Muscle layer of duodenum (tissue), 2 donors: Measurements from ENCODE around the gene OTUD7B.
"Not testable (repeated sequence)": the region's sequence is repeated elsewhere in the genome, so short reads cannot be mapped to it uniquely, and the experiment has no call there.

Source experiments
- H3K27ac ChIP-seq: one replicate; pipeline ENCODE4 v1.7.0; 2013; ENCODE audit warnings: mild to moderate bottlenecking, low read length
- H3K27me3 ChIP-seq: one replicate; pipeline ENCODE4 v1.7.0; 2013; ENCODE audit warnings: low read depth, mild to moderate bottlenecking, control low read depth, low read length
- H3K36me3 ChIP-seq, 2 donors: one replicate each; pipeline ENCODE4 v1.7.0; 2013; ENCODE audit warnings: low read length in 2 of 2, control low read depth in 1 of 2, mild to moderate bottlenecking in 1 of 2; ENCODE audit not compliant: insufficient read depth in 2 of 2, control insufficient read depth in 1 of 2
- H3K4me1 ChIP-seq, 2 donors: one replicate each; pipeline ENCODE4 v1.7.0; 2013; ENCODE audit warnings: low read length in 2 of 2, mild to moderate bottlenecking in 2 of 2, control low read depth in 1 of 2, moderate library complexity in 1 of 2; ENCODE audit not compliant: insufficient read depth in 2 of 2, control insufficient read depth in 1 of 2
- H3K4me3 ChIP-seq, 2 donors: one replicate each; pipeline ENCODE4 v1.7.0; 2013; ENCODE audit warnings: low read length in 2 of 2, low read depth in 1 of 2, mild to moderate bottlenecking in 1 of 2
- H3K9me3 ChIP-seq, 2 donors: one replicate each; pipeline ENCODE4 v1.7.0; 2013; ENCODE audit warnings: low read length in 2 of 2, control low read depth in 1 of 2, mild to moderate bottlenecking in 1 of 2; ENCODE audit not compliant: control insufficient read depth in 1 of 2
- donor health status: healthy.

The OTUD7B gene

DNA sequence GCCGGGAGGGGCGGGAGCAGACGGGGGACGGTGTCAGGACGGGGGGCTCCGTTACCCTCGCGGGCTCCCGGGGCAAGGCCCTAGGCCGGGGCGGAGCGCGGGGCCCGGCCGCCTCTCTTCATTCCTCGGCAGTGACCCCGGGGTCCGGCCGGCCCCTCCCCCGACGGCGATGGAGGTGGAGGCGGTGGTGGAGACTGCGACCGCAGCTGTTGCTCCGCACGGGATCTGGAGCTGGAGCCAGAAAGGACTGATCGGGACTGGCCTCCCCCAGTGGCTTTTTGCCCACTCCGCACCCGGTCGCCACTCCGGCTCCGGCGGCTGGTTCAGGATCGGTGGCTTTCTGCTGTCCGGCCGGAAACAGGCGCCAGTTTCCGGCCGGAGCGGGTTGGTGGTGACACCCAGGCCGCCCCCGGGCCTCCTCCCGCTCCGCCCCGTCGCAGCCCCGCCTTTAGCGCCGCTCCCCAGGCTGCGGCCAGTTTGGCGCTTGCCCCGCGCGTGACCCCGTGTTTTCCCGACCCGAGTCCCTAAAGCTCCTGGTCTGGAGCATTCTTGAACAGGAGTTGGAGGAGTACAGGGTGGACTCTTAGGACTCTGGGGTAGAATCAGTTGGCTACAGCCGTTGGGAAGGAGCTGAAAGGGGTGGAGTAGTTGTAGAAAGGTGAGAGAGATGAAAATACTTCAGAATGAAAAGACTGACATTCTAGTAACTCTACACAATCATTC, at the start of gene OTUD7B:
Gene OTUD7B, minus strand, starts transcription at position 334 of the 723 bp plus-strand sequence. CDS start 33,216 bp downstream, outside the sequence.
- Histone ChIP-seq H3K27ac (peak within 1 kb of the TSS; percentile 100), H3K9me3 (no peaks in the 10 kb centered on the region), H3K27me3 (peaks cover 5% of the 10 kb centered on the region), H3K4me1 (peaks cover 13 to 24% of the 10 kb centered on the region in 2 donors), H3K4me3 (peak within 1 kb of the TSS; percentile 88 to 98), H3K36me3 (peaks cover 2 to 9% of the 10 kb centered on the region in 2 donors)

DNA sequence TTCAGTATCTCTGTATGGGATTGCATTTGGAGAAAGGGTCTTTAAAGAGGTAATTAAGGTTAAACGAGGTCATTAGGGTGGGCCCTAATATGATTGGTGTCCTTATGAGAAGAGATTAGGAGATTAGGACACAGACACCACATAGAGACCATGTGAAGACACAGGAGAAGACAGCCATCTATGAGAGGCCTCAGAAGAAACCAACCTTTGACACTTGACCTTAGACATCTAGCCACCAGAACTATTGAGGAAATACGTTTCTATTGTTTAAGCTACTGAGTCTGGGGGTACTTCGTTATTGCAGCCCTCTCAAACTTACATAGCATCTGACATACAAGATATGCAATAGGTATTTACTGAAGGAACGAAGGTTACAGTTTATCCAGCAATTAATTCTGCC, 49.7 kb upstream of the OTUD7B start:
- Histone ChIP-seq H3K36me3 (no peaks in the 10 kb centered on the region), H3K27ac (no peak overlapping the region), H3K4me3 (no peak overlapping the region), H3K4me1 (peaks cover 0 to 3% of the 10 kb centered on the region in 2 donors), H3K27me3 (no peaks in the 10 kb centered on the region), H3K9me3 (no peaks in the 10 kb centered on the region)

DNA sequence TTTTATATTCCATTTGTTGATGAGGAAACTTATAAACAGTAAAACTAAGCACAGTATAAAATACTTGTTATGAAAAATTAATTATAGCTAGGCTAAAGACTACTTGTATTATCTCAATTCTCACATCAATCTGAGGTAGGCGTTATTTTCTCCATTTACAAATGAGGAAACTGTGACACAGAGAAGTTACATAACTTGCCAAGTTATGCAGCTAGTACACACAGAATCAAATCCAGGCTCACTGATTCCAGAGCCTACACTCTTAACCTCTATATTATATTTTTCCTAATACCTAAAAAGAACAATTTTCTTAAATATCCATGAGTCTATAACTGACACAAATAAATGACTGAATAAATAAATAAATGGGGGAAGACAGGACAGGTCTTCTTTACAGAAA, 45.9 kb upstream of the OTUD7B start:
- Histone ChIP-seq H3K4me3 (no peak overlapping the region), H3K9me3 (no peaks in the 10 kb centered on the region), H3K27me3 (no peaks in the 10 kb centered on the region), H3K36me3 (no peaks in the 10 kb centered on the region), H3K27ac (no peak overlapping the region), H3K4me1 (no peaks in the 10 kb centered on the region)

DNA sequence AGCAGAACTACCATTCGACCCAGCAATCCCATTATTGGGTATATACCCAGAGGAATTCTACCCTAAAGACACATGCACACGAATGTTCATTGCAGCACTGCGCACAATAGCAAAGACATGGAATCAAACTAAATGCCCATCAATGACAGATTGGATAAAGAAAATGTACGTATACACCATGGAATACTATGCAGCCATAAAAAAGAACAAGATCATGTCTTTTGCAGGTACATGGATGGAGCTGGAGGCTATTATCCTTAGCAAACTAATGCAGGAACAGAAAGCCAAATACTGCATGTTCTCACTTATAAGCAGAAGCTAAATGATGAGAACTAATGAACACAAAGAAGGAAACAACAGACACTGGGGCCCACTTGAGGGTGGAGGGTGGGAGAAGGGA, 45.0 kb upstream of the OTUD7B start:
- H3K4me1 ChIP-seq, H3K27ac ChIP-seq, H3K27me3 ChIP-seq, H3K4me3 ChIP-seq, H3K9me3 ChIP-seq, H3K36me3 ChIP-seq: not testable (repeated sequence)

DNA sequence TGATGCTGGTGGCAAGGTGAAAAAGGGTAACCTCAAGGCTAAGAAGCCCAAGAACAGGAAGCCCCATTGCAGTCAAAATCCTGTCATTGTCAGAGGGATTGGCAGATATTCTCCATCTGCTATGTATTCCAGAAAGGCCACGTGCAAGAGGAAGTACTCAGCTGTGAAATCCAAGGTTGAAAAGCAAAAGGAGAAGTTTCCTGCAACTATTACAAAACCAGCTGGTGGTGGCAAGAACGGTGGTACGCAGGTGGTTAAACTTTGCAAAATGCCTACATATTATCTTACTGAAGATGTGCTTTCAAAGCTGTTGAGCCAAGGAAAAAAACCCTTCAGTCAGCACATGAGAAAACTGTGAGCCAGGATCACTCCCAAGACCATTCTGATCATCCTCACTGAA, 43.4 kb upstream of the OTUD7B start:
- Histone ChIP-seq H3K4me1 (peaks cover 0 to 3% of the 10 kb centered on the region in 2 donors), H3K27me3 (no peaks in the 10 kb centered on the region), H3K9me3 (no peaks in the 10 kb centered on the region), H3K36me3 (no peaks in the 10 kb centered on the region), H3K4me3 (no peak overlapping the region), H3K27ac (no peak overlapping the region)

DNA sequence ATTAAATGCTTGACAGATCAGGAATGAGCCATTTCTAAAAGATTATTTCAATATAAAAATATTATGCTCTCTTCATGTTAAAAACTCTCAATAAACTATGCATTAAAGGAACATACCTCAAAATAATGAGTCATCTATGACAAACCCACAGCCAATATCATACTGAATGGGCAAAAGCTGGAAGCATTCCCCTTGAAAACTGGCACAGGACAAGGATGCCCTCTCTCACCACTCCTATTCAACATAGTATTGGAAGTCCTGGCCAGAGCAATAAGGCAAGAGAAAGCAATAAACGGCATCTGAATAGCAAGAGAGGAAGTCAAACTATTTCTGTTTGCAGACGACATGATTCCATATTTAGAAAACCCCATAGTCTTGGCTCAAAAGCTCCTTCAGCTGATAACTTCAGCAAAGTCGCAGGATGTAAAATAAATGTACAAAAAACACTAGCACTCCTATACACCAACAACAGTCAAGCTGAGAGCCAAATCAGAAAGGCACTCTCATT, 41.4 kb upstream of the OTUD7B start:
- H3K4me1 ChIP-seq, H3K9me3 ChIP-seq, H3K27me3 ChIP-seq, H3K36me3 ChIP-seq, H3K27ac ChIP-seq, H3K4me3 ChIP-seq: not testable (repeated sequence)

DNA sequence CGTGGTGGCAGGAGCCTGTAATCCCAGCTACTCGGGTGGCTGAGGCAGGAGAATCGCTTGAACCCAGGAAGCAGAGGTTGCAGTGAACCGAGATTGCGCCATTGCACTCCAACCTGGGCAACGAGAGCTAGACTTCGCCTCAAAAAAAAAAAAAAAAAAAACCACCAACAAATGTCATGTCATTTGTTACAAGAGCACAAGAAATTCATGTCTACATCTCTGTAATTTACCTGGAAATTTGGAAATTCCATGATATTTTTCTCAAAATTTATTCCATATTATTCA, 40.5 kb upstream of the OTUD7B start:
- Histone ChIP-seq H3K36me3 (no peaks in the 10 kb centered on the region), H3K27me3 (no peaks in the 10 kb centered on the region), H3K27ac (no peak overlapping the region), H3K4me1 (peaks cover 0 to 3% of the 10 kb centered on the region in 2 donors), H3K9me3 (no peaks in the 10 kb centered on the region), H3K4me3 (no peak overlapping the region)

DNA sequence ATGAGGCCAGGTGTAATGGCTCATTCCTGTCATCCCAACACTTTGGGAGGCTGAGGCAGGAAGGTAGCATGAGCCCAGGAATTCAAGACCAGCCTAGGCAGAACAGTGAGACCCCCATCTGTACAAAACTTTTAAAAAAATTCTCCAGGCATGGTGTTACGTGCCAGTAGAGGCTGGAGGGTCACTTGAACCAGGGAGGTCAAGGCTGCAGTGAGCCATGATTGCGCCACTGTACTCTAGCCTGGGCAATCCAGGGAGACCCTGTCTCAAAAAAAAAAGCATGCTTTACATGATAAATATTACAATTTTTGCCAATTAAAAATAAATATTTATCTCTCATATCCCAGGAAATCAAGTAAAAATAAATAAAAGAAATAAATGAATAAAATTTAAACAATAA, 39.4 kb upstream of the OTUD7B start:
- Histone ChIP-seq H3K27ac (no peak overlapping the region), H3K9me3 (no peaks in the 10 kb centered on the region), H3K4me1 (peaks cover 0 to 3% of the 10 kb centered on the region in 2 donors), H3K36me3 (no peaks in the 10 kb centered on the region), H3K4me3 (no peak overlapping the region), H3K27me3 (no peaks in the 10 kb centered on the region)

DNA sequence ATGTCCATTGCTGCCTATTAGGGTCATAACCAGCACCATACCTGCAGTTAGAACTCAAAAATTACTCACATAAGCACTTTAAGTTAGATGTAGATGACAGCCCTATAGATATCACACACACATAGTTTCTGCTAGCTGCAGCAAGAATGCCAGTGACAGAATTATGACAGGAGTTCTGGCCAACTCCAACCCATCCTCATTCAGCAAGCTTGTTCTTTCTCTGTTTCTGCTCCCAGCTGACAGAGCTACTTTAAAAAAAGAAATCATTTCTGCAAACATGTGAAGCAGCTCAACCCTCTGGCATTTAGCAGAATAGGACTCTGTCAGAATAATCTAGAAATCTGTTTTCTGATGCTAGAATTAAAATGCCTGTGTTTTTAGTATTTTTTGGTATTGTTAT, 23.8 kb upstream of the OTUD7B start:
- H3K27me3 ChIP-seq, result no peaks in the 10 kb centered on the region
- no peaks in the 10 kb centered on the region for H3K36me3 ChIP-seq
- H3K4me1 ChIP-seq, result no peaks in the 10 kb centered on the region
- no peak overlapping the region for H3K4me3 ChIP-seq
- no peaks in the 10 kb centered on the region for H3K9me3 ChIP-seq
- H3K27ac ChIP-seq, result no peak overlapping the region

DNA sequence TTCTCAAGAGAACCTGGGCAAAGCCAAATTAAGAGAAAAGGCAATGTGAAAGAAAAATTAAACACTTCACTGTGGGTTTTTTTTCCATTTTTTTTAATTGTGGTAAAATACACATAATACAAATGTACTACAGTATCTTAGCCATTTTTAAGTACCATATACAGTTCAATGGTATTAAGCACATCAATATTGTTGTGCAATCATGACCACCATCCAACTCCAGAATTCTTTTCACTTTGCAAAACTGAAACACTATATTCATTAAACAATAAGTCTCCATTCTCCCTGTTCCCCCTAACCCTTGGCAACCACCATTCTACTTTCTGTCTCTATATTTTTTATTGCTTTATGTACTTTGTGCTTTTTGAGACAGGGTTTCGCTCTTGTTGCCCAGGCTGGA, 17.8 kb upstream of the OTUD7B start:
- Histone ChIP-seq H3K9me3 (no peaks in the 10 kb centered on the region), H3K4me1 (no peaks in the 10 kb centered on the region), H3K36me3 (no peaks in the 10 kb centered on the region), H3K4me3 (no peak overlapping the region), H3K27me3 (no peaks in the 10 kb centered on the region), H3K27ac (no peak overlapping the region)

DNA sequence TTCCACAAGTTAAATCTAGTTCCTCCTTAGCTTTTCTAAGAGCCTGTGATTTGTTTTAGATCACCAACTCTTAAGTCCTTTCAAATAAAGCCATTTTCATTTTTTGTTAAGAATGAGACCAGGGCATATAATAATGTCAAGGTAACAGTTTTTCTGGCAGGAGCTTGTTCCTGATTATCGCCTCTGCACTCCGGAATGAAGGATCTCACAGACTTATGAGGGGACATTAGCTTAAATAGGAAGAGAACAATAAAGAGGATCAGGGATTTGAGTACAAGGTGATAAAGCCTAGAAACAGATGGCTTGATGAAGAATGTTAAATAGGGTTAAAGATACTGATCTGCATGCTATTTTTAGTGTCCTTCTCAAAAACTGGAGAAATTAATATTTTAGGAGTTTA, 13.6 kb upstream of the OTUD7B start:
- H3K9me3 ChIP-seq, result no peaks in the 10 kb centered on the region
- no peaks in the 10 kb centered on the region for H3K27me3 ChIP-seq
- no peak overlapping the region for H3K4me3 ChIP-seq
- H3K4me1 ChIP-seq, result no peaks in the 10 kb centered on the region
- no peak overlapping the region for H3K27ac ChIP-seq
- H3K36me3 ChIP-seq, result no peaks in the 10 kb centered on the region

DNA sequence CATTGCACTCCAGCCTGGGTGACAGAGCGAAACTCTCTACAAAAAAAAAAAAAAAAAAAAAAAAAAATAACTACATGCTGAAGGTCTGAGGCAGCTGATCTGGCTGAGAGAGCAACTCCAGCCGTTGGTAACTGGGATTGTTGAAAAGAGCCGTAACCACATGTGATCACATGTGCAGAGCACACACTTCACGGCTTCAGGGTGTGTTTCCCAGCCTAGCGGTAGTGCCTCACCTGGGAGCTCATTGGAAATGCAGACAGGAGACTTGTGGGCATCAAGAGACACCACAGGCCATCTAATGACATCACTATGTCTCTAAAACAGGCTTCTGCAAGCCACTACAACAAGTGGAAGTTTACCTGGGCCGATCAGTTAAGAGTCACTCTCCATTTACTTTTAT, 11.8 kb upstream of the OTUD7B start:
- Histone ChIP-seq H3K27me3 (no peaks in the 10 kb centered on the region), H3K4me3 (no peak overlapping the region), H3K4me1 (no peaks in the 10 kb centered on the region), H3K36me3 (no peaks in the 10 kb centered on the region), H3K27ac (no peak overlapping the region), H3K9me3 (no peaks in the 10 kb centered on the region)
